ENCODE measurements around the gene MLIP.
"Not testable (repeated sequence)": the region's sequence is repeated elsewhere in the genome, so short reads cannot be mapped to it uniquely, and the experiment has no call there.

MLIP gene

DNA sequence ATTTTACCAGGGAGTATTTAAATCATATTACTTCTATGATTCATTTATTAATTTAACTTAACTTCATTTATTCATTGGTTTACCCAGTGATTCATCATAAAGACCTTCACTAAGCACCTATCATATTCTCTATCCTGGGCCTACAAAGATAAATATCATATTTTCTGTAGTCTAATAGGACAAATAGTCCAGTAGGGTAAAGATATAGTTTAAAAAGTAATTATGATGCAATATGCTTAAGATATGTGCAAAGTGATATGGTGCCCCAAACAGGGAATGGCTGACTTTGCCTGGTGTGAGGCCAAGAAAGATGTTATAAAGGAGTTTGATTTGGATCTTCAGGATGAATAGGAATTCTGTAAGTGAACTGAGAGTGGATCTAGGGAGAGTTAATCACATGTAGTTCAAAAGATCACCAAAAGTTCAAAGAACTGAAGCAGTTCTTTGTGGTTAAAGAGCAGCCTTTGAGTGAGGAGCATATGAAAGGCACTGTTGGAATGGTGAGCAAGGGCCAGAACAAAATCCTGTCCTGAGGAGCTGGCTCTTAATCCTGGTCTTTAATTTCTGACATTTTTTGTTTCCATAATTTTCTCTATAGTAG lies 45.5 kb downstream of the MLIP start:
- DNase-seq (ENCODE audit: low spot score): no peak

DNA sequence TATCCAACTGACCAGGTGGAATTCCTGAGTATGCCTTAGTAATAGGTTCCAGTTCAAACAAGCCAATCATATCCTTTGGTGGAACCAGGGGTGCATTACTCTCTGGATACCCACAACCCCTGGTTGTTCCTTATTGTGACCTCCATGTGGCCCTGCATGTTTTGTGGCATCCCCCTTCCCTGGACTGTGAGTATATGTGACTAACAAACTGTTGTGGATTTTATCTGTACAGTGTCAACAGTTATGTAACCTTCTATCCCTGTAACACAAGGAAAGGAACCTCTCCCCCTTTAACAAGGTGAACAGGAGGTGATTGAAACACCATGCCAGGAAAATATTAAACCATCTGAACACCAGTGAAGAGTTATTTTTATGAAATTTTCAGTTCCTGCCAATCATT lies 46.2 kb downstream of the MLIP start:
- DNase-seq (ENCODE audit: low spot score): no peak

DNA sequence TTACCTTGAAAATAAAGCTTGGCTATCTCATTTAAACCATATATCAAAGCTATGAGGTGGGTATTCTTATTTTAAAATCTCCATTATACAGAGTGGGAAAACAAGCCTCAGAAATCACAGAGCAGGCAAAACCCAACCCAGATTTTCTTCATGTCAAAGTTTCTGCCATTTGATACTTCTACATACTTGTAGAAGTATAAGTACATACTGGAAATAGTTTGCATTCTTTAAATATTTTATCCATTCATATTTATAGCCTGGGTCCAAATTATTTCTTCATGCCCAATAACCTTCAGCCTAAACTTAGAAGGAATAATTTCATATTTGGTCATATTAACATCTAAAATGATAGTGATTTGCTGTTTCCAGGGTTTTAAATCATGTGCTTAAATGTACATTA lies 61.8 kb downstream of the MLIP start:
- no peak for DNase-seq (ENCODE audit: low spot score)

DNA sequence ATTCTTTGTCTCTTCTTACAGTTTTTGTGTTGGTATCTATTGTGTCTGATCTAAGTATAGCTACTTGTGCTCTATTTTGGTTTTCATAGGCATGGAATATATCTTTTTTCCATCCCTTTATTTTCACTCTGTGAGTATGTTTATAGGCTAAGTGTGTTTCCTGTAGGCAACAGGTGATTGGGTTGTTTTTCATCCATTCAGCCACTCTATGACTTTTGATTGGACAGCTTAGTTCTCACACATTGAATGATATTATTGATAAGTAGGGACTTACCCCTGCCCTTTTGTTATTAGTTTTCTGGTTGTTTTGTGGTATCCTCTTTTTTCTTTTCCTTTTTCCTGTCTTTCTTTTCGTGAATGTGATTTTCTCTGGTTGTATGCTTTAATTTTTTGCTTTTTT lies 67.9 kb downstream of the MLIP start:
- no peak for DNase-seq (ENCODE audit: low spot score)

DNA sequence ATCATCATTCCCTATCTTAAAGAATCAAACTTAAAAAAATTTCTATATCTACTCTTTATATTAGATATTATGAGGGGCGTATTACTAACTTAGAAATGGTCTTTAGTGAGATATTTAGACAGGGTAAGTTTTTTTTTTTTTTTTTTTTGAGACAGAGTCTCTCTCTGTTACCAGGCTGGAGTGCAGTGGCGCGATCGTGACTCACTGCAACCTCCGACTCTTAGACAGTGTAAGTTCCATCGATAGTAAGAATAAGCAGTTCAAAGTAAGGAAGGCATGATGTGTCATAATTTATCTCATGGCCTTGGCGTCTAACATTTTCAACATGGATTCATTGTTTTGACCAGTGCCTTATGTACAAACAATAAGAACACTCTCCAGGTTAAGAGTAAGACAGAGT lies 72.4 kb downstream of the MLIP start:
- no peak for DNase-seq (ENCODE audit: low spot score)

DNA sequence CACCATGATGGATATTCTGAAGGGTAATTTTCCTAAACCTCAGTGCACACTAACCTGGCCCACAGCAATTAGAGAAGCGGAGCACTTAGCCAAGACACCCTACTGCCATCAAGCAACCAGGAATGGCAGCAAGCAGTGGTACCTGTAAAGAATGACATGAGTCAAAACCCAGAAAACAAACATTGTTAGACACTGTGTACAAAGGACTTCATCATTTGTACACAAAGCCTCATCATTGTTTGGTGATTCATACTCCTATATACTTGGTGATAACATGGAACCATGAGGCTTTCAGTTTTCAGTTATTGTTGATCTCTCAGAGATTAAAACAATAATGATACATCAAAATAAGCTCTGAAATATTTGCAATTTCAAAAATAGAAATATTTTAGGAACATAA lies 74.6 kb downstream of the MLIP start:
- no peak for DNase-seq (ENCODE audit: low spot score)

DNA sequence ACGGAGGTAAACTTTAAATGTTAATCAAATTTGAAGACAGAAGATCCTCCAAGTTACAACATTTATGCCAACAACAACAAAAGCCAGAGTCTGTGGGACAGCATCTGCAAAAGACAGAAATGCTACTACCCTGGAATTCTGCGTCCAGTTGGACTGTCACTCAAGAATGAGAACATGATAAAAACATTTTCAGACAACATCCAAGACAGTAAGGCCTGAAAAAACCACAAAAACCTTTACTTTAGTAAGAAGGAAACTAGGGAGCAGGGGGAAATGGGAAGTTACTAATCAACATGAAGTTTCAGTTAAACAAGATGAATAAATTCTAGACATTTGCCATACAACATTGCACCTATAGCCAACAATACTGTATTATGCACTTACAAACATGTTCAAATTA lies 77.6 kb downstream of the MLIP start:
- DNase-seq (ENCODE audit: low spot score): no peak

DNA sequence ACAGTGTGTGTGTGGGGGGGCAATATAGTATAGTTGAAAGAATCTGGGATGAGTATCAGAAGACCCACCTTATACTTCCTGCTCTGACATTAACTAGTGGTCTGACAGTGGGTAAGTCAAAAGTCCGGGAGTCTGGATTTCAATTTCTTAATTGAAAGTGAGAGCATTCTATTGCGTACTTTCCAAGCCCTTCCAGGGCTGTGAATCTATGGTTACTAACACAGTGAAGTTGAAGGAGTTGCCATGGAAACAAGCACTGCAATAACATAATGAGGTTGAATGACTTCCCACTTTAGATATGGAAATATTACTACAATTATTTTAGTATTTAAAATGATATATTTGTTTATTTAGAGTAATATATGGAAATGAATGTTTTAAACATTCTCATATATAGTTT lies 80.2 kb downstream of the MLIP start:
- DNase-seq (ENCODE audit: low spot score): no peak

DNA sequence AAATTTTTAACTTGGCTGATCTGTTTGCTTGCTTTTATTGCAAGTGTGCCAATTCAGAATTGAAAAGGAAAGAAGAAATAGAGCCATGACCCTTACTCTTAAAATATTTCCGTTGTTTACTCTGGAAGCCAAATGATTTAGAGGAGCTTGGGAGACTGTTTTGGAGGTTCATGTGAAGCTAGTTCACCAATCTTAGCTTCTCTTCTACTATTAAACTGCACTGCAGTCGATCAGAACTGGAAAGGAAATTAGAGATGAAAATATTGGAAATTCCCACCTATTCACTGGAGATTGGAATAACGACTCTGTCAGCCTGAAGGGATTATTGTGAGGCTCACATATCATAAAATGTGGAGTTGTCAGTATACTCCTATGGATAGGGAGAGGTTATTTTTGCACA lies 81.8 kb downstream of the MLIP start:
- no peak for DNase-seq (ENCODE audit: low spot score)

DNA sequence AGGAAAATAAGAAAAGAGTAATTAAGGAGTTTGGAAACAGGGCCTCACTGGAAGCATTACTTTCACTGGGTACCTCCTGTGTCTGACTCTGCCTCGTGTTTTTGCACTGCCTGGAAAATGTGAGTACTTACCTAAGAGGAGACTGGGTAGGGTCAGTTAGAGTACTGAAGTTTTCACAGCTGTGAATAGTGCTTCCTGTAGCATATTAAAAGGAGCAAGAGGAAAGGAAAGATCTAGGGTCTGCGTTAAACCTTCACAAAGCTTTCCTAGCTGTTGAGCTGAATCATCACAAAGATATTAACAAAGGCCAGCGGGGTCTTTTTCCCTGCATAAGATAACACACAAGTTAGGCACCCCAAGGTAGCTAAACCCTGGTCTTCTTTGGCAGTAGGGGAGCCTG lies 82.3 kb downstream of the MLIP start:
- no peak for DNase-seq (ENCODE audit: low spot score)

DNA sequence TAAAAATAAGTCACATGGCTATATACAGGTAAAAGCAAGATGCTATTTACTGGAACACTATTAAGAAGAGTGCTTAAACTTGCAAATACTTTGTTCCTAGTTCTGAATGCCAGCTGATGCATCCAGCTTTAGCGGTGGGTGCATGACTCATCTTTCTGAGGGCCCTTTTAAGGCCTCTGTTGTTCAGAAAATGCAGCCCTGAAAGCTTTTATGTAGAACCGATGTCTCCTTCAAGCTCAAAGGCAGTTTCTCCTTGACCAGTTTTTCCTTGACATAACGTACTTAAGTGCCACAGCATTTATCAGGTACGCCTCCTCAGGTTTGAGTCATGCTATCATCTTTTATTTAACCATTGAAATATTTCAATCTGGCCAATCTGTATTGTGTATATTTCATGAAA lies 82.8 kb downstream of the MLIP start:
- DNase-seq (ENCODE audit: low spot score): no peak

DNA sequence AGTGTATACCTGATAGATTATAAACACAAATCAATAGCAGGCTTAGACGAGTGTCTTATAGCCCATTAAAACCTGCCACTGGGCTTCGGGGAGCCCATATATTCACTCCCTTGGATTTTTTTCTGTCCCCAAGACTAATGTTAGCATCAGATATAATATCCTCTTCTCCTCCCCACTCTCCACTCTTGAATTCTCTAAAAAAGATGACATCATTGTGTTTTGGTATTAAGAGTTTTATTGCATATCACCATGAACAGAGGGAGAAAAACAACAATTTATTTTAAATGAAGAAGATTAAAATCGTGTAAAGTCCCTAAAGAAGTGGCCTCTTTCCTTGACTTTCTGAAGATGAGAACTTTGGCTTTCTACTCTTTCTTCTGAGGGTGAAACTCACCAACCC lies 84.4 kb downstream of the MLIP start:
- DNase-seq (ENCODE audit: low spot score): no peak

DNA sequence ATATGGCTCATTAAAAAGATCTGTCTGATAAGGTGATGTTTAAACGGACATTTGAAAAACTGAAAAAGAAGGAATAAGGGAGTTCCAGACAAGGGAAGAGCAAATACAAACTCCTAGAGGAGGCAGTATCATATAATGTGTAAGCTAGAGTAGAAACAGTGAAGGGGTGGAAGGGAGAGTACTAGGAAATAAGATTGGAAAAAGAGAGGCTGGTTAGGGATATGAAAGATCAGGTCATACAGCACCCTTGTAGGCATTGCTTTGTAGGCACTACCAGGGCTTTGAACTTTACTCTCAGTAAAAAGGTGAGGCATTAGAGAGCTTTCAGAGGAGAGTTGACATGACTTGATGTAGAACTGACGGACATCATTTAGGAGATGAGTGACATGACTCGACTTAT lies 85.7 kb downstream of the MLIP start:
- no peak for DNase-seq (ENCODE audit: low spot score)

DNA sequence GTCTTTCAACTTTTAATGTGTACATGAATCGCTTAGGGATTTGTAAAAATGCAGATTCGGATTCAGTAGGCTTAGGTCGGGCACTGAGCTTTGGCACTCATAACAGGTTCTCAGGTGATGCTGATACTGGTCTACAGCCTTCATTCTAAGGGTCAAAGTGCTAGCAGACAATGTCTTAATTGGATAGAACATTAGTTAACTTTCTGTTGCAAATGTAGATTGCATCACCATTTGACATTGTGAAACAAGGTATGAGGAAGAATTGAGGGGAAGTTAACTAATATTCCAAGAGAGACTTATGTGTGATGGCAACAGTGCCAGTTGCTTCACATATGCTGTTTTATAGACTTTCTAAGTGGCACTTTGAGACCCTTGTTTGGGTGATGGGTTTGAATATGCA lies 86.9 kb downstream of the MLIP start:
- DNase-seq (ENCODE audit: low spot score): no peak

DNA sequence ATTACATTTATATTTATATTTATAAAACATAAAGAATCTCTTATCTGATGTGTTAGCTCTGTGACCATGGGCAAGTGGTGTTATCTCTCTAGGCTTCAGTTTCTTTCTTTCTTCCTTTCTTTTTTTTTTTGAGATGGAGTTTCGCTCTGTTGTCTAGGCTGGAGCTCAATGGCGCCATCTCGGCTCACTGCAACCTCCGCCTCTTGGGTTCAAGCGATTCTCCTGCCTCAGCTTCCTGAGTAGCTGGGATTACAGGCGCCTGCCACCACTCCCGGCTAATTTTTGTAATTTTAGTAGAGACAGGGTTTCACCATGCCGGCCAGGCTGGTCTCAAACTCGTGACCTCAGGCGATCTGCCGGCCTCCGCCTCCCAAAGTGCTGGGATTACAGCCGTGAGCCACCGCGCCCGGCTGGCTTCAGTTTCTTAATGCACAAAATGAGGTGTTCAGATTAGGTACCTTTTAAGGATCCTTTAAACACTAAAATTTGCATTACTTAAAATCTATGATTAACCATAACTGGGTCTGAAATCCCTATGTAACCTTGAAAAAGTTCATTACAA lies 92.3 kb downstream of the MLIP start:
- DNase-seq (ENCODE audit: low spot score): not testable (repeated sequence)

DNA sequence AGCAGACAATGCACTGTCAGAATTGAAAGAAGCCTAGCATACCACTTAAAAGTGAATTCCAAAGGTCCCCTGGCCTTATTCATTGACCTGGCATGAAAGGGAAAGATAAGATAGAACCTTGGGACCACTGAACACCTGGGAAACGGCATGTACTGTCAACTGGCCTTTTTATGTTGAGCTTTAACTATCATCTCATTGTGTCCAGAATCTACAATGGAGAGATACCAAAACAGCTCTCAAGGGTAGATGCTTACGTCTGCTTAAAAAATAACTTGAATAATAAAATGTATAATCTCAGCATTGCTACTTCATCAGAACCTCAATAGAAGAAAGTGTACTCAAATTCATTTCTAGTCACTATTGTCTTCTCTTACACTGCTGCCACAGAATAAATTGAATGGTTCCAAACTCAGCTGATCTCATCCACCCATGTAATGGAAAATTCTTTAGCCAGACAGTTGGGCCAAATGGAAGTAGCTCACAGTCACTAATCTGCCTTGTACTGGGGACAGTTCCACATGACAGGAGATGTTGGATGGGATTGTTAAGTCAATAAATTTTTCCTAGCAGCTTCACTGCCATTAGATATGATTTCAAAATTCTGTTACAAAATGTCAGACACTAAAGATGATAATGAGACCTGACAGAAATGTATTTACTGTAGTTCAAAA lies 93.8 kb downstream of the MLIP start:
- no peak for DNase-seq (ENCODE audit: low spot score)

DNA sequence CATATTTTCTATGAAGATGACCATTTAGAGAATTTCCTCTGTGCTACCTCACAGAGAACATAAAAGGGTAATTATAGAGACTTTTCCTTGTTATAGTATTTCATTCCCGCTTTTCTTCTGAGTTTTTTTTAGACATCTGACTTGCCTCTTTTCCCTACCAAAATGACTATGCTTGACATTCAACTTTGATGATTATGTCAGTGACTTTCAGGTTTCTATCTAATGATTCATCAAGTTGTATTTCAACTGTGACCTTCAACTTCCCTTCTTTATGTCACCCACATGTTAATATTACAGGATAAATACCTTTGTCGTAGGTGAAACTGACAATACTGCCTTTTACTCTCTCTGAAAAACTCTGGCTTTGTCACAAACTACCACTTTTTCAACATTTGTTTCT lies 95.3 kb downstream of the MLIP start:
- DNase-seq (ENCODE audit: low spot score): no peak

DNA sequence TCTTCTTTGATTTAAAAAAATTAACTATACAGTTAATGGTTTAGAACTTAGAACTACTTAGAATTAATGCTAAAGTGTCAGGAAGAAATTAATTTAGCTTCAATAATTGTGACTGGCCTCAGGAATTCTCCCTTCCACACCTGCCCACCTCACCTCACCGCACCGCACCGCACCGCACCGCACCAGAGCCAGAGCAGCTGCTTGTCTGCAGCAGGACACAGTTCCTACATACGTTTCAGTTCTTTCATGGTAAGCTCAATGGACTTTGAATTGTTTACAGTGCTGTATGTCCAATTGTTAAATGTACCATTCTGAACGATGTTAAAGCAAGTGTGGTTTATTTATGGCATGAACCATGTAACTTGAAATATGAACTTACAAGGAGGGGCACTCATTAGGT lies 98.7 kb downstream of the MLIP start:
- not testable (repeated sequence) for DNase-seq (ENCODE audit: low spot score)

DNA sequence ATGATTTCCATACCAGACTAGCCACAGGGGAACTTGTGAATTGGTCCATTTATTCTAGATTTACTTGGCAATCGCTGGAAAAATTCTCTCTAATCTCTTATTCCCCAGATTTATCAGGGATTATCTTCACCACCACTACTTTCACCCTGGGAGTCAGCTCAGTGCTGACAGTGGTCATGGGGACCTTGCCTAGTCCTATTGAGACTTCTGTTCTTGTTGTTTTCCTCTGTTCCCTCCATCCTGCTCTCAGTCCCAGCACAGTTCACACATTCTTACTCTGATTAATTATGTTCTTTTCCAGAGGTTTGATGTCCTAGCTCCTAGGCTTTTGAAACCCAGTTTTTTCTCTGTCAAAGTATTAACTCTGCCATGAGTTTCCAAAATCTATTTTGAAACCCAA lies 103.0 kb downstream of the MLIP start:
- no peak for DNase-seq (ENCODE audit: low spot score)

DNA sequence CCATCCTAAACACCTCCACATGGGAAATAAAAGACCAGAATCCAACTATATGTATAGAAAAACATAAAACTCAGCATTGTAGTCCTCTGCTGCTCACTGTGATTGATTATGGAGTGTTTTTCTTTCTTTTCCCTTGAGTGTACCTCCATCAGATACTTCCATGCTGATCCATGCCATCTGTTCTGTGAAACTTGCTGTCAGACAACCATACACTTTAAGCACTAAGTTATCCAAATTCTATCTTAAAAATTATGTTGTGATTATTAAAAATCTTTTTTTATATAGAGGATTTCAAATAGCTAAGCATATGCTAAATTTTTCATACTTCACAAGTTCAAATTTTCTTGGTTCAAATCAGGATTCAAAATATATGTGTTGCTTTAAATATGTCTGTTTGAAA lies 105.1 kb downstream of the MLIP start:
- no peak for DNase-seq (ENCODE audit: low spot score)

DNA sequence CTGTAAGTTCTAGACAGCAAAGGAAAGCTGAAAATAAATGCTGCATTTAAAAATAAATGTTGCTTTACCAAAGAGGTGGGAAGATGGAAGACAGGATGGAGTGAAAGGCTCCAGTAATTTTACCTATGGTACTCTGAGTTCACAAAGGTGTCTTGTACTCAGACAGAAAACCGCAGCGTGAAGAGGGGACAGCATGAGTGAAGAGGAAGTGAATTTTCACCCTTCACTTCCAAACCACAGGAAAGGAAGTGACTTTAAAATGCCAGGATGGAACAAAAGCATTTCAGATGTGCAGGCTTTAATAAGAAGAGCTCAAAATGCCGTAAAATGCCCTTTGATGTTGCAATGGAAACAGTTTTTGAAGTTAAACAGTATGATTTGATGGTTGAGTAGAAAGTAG lies 105.8 kb downstream of the MLIP start:
- no peak for DNase-seq (ENCODE audit: low spot score)

DNA sequence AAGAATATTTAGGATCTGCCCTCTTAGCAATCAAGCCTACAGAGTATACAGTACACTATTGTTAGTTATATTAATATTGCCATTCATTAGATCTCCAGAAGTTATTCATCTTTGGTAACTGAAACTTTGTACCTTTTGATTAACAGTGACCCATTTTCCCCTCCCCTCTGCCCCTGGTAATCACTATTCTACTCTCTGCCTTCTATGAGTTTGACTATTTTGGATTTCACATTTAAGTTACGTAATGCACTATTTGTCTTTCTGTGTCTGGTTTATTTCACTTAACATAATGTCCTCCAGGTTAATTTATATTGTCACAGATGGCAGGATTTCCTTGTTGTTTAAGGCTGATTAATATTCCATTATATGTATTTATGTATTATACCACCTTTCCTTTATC lies 111.0 kb downstream of the MLIP start:
- no peak for DNase-seq (ENCODE audit: low spot score)

DNA sequence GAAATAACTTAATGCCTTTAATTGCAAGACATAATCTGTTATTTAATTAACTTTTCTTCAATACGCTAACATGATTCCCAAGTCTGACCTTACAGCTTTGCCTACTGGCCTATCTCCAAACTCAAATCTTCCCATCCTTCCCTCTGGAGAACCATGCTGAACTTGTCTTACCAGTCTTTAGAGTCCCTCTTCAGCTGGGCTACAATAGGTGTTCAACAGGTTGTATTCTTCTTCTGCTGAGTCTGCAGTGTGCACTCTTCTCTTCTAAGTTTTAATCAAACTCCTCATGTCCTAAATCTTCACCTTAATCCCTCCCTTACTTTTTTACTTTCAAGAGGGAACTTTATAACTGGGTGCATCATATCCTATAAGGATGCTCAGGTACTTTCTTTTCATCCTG lies 121.5 kb downstream of the MLIP start:
- no peak for DNase-seq (ENCODE audit: low spot score)

DNA sequence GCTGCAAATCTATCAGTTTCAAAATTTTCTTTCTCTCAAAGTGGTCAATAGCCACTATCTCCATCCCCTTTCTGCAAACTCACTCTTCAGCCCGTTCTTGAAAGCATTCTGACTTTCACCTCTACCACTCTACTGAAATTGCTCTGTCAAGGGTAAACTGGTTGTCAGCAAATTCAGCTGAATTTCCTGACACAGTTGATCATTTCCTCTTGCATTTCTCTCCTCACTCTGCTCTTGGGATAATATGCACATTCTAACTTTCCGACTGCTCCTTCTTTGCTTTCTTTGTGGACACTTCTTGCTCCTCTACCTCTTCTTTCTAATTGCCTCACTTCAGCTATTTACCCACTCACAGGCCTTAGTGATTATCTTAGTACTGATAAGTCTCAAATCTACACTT lies 123.3 kb downstream of the MLIP start:
- DNase-seq (ENCODE audit: low spot score): no peak

All from hepatic stellate cell (primary cell).